ENCODE results near the gene GXYLT2. TPM values are rescaled to one million over a fixed set of nuclear protein-coding genes. Genes with fewer than 3 reads are reported as not detected.

Gene GXYLT2, protein sequence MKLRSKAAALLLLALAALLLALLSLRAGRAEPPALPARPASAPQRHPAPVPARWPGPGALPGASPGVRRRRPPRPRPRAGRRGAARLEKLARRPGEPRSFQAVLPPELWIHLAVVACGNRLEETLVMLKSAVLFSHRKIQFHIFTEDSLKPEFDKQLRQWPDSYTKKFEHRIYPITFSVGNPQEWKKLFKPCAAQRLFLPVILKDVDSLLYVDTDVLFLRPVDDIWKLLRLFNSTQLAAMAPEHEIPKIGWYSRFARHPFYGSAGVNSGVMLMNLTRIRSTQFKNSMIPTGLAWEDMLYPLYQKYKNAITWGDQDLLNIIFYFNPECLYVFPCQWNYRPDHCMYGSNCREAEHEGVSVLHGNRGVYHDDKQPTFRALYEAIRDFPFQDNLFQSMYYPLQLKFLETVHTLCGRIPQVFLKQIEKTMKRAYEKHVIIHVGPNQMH
- total RNA-seq (39.1 TPM), polyA plus RNA-seq (ENCODE audit: insufficient read depth in 1 of 8, insufficient read length in 8 of 8, low replicate concordance in 1 of 8) (10 to 100 TPM; 20.0 to 41.1 (median 29.0) TPM)
- long read RNA-seq, donor 1, partial matches to known transcripts = 0 of 3 reads
- long read RNA-seq, donor 1, other reads (novel, unspliced or antisense) = 0 of 3 reads
- long read RNA-seq, donor 2 = 0 reads
- long read RNA-seq, donor 3, partial matches to known transcripts = 33 of 37 reads
- long read RNA-seq, donor 3, other reads (novel, unspliced or antisense) = 0 of 37 reads
- long read RNA-seq, donor 4, transcript GXYLT2-201 (7 exons, 3,260 nt) = major isoform, 6 of 19 reads
- long read RNA-seq, donor 4, partial matches to known transcripts = 13 of 19 reads
- long read RNA-seq, donor 4, other reads (novel, unspliced or antisense) = 0 of 19 reads
- long read RNA-seq, donor 5, transcript GXYLT2-201 (7 exons, 3,260 nt) = major isoform, 11 of 12 reads
- long read RNA-seq, donor 5, partial matches to known transcripts = 0 of 12 reads
- long read RNA-seq, donor 5, other reads (novel, unspliced or antisense) = 0 of 12 reads
- long read RNA-seq, donor 6, transcript GXYLT2-201 (7 exons, 3,260 nt) = major isoform, 5 of 5 reads
- long read RNA-seq, donor 6, partial matches to known transcripts = 0 of 5 reads
- long read RNA-seq, donor 6, other reads (novel, unspliced or antisense) = 0 of 5 reads
- long read RNA-seq, donor 7, partial matches to known transcripts = 0 of 1 reads
- long read RNA-seq, donor 7, other reads (novel, unspliced or antisense) = 0 of 1 reads
- long read RNA-seq, donor 8, partial matches to known transcripts = 14 of 16 reads
- long read RNA-seq, donor 8, other reads (novel, unspliced or antisense) = 0 of 16 reads
- long read RNA-seq, donor 9, partial matches to known transcripts = 0 of 4 reads
- long read RNA-seq, donor 9, other reads (novel, unspliced or antisense) = 0 of 4 reads
- long read RNA-seq, donor 10, transcript GXYLT2-201 (7 exons, 3,260 nt) = major isoform, 8 of 8 reads
- long read RNA-seq, donor 10, partial matches to known transcripts = 0 of 8 reads
- long read RNA-seq, donor 10, other reads (novel, unspliced or antisense) = 0 of 8 reads
- long read RNA-seq, donor 11, transcript GXYLT2-201 (7 exons, 3,260 nt) = major isoform, 11 of 12 reads
- long read RNA-seq, donor 11, partial matches to known transcripts = 0 of 12 reads
- long read RNA-seq, donor 11, other reads (novel, unspliced or antisense) = 0 of 12 reads

DNA sequence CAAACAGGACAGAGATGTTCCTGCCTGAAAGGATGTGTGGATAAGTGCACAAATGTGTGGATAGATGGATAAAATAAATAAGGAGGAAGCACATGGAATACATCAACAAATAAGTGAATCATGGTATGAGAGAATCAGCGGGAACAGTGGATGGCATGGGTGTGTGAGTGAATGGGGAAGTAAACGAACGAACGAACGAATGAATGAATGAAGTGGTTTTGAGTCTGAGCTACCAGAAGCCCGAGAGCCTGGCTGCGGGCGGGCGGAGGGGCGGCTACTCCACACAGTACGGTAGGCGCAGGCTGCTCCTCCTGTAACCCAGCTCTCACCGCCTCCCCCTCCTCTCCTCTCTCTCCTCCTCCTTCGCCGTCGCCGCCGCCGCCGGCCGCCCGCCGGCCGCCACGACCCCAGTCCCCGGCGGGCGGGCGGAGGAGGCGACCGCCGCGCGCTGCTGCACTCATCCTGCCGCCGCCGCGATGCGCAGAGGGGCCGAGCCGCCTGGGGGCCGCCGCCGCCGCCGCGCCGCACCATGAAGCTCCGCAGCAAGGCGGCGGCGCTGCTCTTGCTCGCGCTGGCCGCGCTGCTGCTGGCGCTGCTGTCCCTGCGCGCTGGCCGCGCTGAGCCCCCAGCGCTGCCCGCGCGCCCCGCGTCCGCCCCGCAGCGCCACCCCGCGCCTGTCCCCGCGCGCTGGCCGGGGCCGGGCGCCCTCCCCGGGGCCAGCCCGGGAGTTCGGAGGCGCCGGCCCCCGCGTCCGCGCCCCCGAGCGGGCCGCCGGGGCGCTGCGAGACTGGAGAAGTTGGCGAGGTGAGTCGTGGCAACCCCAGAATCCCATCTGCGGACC, at the start of gene GXYLT2:
Gene GXYLT2, plus strand, starts transcription at position 342 of the 841 bp plus-strand sequence. Its CDS starts 188 bp downstream, at position 530.
- under 1% methylated on average over 88 of the region's 96 CpGs for WGBS (ENCODE audit: insufficient coverage)
- H3K27ac ChIP-seq (ENCODE audit: low read length) = peak within 1 kb of the TSS; percentile 87
- H3K4me3 ChIP-seq (ENCODE audit: low read length) = peak within 1 kb of the TSS; percentile 59
- peak; percentile 92 for DNase-seq
- peaks cover 32% of the 10 kb centered on the region for H3K4me1 ChIP-seq (ENCODE audit: control insufficient read depth, insufficient read depth, low read length)
- peaks cover 2% of the 10 kb centered on the region for H3K36me3 ChIP-seq (ENCODE audit: control insufficient read depth, insufficient read depth, low read length)
- H3K9me3 ChIP-seq (replicated peaks; ENCODE audit: control insufficient read depth, low read depth, low read length) = peaks cover 4% of the 10 kb centered on the region
- H3K27me3 ChIP-seq (ENCODE audit: control insufficient read depth, insufficient read depth, low read length) = peaks cover 6% of the 10 kb centered on the region

DNA sequence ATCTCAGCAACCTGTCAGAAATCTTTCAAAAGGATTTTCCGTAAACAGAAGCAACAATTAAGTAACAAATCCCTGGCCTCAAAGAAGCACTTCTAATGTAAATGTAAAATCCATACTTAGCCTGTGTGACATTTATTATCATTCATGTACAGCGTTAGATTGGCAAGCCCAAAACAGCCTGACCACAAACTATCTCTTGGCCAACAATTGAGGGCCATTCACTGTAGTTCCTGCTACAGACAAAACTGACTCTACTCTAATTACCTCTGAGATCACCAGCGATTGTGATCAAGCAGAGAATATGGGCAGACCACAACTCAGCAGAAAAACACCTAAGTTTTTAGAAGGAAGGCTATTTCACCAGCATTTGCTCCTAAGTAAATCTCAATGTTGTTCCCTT, 48.8 kb upstream of the GXYLT2 start:
- H3K36me3 ChIP-seq (ENCODE audit: control insufficient read depth, insufficient read depth, low read length) = peaks cover 25% of the 10 kb centered on the region
- H3K9me3 ChIP-seq (replicated peaks; ENCODE audit: control insufficient read depth, low read depth, low read length) = no peaks in the 10 kb centered on the region

DNA sequence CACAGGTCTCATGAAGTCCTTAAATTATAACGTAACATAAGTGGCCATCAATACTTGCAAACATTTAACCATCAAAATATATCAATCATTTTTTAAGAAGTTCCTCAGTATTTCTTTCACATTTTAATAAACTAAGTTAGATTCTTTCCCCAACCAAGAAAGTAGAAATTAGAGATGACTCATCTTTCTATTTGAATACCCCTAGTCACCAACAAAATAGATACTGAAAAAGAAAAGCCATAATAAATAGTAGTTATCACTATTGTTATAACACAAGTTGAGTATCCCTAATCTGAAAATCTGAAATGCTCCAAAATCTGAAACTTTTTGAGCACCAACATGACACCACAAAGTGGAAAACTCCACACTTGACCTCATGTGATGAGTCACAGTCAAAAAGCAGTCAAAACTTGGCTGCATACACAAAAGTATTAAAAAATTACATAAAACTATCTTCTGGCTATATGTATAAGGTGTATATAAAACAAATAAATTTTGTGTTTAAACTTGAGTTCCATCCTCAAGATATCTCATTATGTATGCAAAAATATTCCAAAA, 43.3 kb upstream of the GXYLT2 start:
- Histone ChIP-seq H3K36me3 (ENCODE audit: control insufficient read depth, insufficient read depth, low read length) (peaks cover 13% of the 10 kb centered on the region), H3K9me3 (replicated peaks; ENCODE audit: control insufficient read depth, low read depth, low read length) (no peaks in the 10 kb centered on the region), H3K27me3 (ENCODE audit: control insufficient read depth, insufficient read depth, low read length) (no peaks in the 10 kb centered on the region), H3K4me1 (ENCODE audit: control insufficient read depth, insufficient read depth, low read length) (peaks cover 13% of the 10 kb centered on the region), H3K4me3 (ENCODE audit: low read length) (no peak overlapping the region), H3K27ac (ENCODE audit: low read length) (no peak overlapping the region)
- WGBS (ENCODE audit: insufficient coverage) = 100% methylated on average over 1 of the region's 1 CpG
- no peak for DNase-seq

More for the DNA sequence above, 48.8 kb upstream of the GXYLT2 start:
- 100% methylated on average over 1 of the region's 3 CpGs for WGBS (ENCODE audit: insufficient coverage)
- Histone ChIP-seq H3K4me1 (ENCODE audit: control insufficient read depth, insufficient read depth, low read length) (no peaks in the 10 kb centered on the region), H3K27me3 (ENCODE audit: control insufficient read depth, insufficient read depth, low read length) (no peaks in the 10 kb centered on the region), H3K4me3 (ENCODE audit: low read length) (no peak overlapping the region), H3K27ac (ENCODE audit: low read length) (no peak overlapping the region)
- no peak for DNase-seq

DNA sequence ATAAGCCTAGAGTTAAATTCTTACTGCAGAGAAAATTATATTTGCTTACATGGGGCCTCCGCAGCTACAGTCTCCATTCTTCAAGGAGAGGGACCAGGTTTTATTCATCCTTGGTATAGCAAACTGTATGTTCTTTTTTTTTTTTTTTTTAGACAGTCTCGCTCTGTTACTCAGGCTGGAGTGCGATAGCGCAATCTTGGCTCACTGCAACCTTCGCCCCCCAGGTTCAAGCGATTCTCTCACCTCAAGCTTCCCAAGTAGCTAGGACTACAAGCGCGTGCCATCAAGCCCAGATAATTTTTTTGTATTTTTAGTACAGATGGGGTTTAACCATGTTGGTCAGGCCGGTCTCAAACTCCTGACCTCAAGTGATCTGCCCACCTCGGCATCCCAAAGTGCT, 41.7 kb upstream of the GXYLT2 start:
- Histone ChIP-seq H3K27ac (ENCODE audit: low read length) (no peak overlapping the region), H3K36me3 (ENCODE audit: control insufficient read depth, insufficient read depth, low read length) (peaks cover 6% of the 10 kb centered on the region), H3K4me3 (ENCODE audit: low read length) (no peak overlapping the region), H3K27me3 (ENCODE audit: control insufficient read depth, insufficient read depth, low read length) (no peaks in the 10 kb centered on the region), H3K9me3 (replicated peaks; ENCODE audit: control insufficient read depth, low read depth, low read length) (no peaks in the 10 kb centered on the region), H3K4me1 (ENCODE audit: control insufficient read depth, insufficient read depth, low read length) (peaks cover 13% of the 10 kb centered on the region)
- DNase-seq = no peak
- 80% methylated on average over 2 of the region's 10 CpGs for WGBS (ENCODE audit: insufficient coverage)

DNA sequence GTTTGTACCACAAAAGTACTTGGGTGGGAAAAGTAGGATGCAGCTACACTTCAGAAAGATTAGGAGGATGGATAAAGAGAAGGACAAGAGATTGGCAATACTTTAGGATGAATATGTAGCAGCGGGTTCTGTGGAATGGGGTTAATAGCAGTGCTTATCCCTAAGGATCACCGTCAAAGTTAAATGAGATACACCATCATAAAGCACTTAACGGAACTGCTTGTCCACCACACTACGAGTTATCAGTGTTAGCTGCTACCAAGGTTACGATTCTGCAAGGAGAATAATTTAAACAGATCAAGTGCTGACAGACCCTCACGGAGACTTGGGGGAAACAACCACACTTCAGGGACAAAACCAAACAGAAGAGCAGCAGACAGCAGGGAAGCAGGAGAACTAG, 40.6 kb upstream of the GXYLT2 start:
- Histone ChIP-seq H3K4me1 (ENCODE audit: control insufficient read depth, insufficient read depth, low read length) (peaks cover 13% of the 10 kb centered on the region), H3K27ac (ENCODE audit: low read length) (no peak overlapping the region), H3K9me3 (replicated peaks; ENCODE audit: control insufficient read depth, low read depth, low read length) (no peaks in the 10 kb centered on the region), H3K27me3 (ENCODE audit: control insufficient read depth, insufficient read depth, low read length) (no peaks in the 10 kb centered on the region), H3K4me3 (ENCODE audit: low read length) (peak overlapping the region; percentile 83), H3K36me3 (ENCODE audit: control insufficient read depth, insufficient read depth, low read length) (no peaks in the 10 kb centered on the region)
- WGBS (ENCODE audit: insufficient coverage) = no CpG with 5 or more reads among the region's 6 CpGs
- DNase-seq = no peak

DNA sequence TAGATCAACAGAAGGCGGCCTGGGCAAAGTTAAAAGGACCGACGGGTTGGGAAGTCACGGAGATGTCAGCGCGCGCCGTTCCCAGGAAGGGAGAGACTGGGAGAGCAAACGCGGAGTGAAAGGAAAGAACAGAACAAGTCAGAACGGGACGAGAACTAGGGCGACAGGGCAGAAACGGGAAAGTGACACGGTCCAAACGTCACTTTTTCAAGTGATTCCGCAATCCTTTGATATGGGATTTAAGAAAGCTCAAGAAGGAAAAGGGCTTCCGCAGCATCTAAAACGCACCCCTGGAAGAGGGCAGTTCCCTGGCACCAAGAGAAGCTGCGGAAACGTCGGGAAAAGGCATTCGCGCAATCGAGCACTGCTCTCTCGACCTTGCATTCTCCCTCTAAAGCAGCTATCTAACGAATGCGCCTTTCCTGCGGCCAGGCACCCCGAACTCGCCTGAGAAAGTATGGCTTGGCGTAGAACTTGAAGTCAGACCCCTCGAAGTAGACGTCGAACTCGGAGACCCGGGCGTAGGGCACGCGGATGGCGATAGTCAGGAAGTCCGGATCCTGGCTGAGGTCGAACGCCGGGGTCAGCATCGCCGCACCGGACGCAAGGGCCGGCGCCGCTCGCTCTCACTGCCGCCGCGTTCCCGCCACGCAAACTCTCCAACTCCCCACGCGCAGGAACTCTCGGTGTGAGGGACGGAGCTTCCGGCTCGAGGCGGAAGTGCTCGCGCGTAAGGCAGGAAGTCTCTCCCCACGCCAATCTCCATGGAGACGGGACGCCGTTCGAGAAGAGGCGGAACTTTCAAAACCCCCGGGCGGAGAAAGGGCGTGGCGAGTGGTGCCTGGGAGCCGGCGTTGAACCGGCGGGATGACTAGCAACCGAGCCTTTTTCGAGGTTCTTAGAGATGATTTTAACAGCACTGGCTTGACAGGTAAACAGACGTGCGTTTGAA, 39.8 kb upstream of the GXYLT2 start, which contains the start of gene SHQ1:
Gene SHQ1, minus strand, starts transcription at position 695 of the 952 bp plus-strand sequence. Its CDS starts 105 bp downstream, at position 590.
- under 1% methylated on average over 80 of the region's 86 CpGs for WGBS (ENCODE audit: insufficient coverage)
- H3K36me3 ChIP-seq (ENCODE audit: control insufficient read depth, insufficient read depth, low read length) = no peaks in the 10 kb centered on the region
- peak; percentile 99 for DNase-seq
- peaks cover 13% of the 10 kb centered on the region for H3K4me1 ChIP-seq (ENCODE audit: control insufficient read depth, insufficient read depth, low read length)
- no peaks in the 10 kb centered on the region for H3K27me3 ChIP-seq (ENCODE audit: control insufficient read depth, insufficient read depth, low read length)
- H3K4me3 ChIP-seq (ENCODE audit: low read length) = peak within 1 kb of the TSS; percentile 83
- peak within 1 kb of the TSS; percentile 54 for H3K27ac ChIP-seq (ENCODE audit: low read length)
- no peaks in the 10 kb centered on the region for H3K9me3 ChIP-seq (replicated peaks; ENCODE audit: control insufficient read depth, low read depth, low read length)

DNA sequence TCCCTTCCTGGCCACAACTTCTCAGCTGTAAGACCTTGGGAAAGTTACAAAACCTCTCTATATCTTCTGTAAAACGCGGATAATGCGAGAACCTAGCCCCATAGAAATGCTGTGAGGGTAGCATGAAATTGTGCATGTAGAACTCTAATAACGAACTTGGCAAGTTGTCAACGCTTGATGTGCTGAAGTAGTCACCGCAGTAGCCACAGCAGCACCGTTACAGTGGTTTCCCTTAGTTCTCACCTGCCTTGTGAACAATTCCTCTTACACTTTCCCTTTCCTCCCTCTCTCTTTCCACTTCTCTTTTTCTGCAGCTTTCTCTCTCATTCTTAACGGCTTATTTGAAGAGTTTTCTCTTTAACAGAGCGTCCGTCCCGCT, 39.2 kb upstream of the GXYLT2 start:
- Histone ChIP-seq H3K9me3 (replicated peaks; ENCODE audit: control insufficient read depth, low read depth, low read length) (no peaks in the 10 kb centered on the region), H3K27ac (ENCODE audit: low read length) (no peak overlapping the region), H3K4me1 (ENCODE audit: control insufficient read depth, insufficient read depth, low read length) (peaks cover 13% of the 10 kb centered on the region), H3K36me3 (ENCODE audit: control insufficient read depth, insufficient read depth, low read length) (no peaks in the 10 kb centered on the region), H3K27me3 (ENCODE audit: control insufficient read depth, insufficient read depth, low read length) (no peaks in the 10 kb centered on the region), H3K4me3 (ENCODE audit: low read length) (peak overlapping the region; percentile 83)
- 3% methylated on average over 8 of the region's 11 CpGs for WGBS (ENCODE audit: insufficient coverage)
- DNase-seq = no peak

DNA sequence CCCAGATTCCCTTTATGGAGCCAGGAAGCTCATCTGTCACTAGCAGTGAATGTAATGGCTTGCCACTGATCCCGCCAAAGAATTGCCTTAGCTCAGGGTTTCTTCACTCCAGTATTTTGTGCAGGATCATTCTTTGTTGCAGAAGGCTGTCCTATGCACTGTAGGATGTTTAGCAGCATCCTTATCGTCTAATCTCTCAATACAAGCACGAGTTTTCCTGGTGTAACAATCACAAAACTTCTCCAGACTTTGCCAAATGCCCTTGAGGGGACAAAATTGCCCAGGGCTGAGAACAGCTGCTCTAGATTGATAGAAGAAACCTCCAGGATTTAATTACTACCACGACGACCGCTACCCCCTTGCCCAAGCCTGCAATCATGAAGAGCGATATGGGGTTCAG, 32.8 kb upstream of the GXYLT2 start:
- WGBS (ENCODE audit: insufficient coverage) = 17% methylated on average over 1 of the region's 7 CpGs
- Histone ChIP-seq H3K27me3 (ENCODE audit: control insufficient read depth, insufficient read depth, low read length) (no peaks in the 10 kb centered on the region), H3K4me1 (ENCODE audit: control insufficient read depth, insufficient read depth, low read length) (no peaks in the 10 kb centered on the region), H3K4me3 (ENCODE audit: low read length) (no peak overlapping the region), H3K27ac (ENCODE audit: low read length) (no peak overlapping the region), H3K9me3 (replicated peaks; ENCODE audit: control insufficient read depth, low read depth, low read length) (no peaks in the 10 kb centered on the region), H3K36me3 (ENCODE audit: control insufficient read depth, insufficient read depth, low read length) (no peaks in the 10 kb centered on the region)
- no peak for DNase-seq
